NCI-H2171 (cell line): ENCODE data around the gene ZSCAN5C.
"Not testable (repeated sequence)": the region's sequence is repeated elsewhere in the genome, so short reads cannot be mapped to it uniquely, and the experiment has no call there.

Experiments
- DNase-seq: peaks from one replicate; lab custom pipeline; 2025; lab: John Stamatoyannopoulos, UW

ZSCAN5C gene

GRCh38 chr19:56193981-56194640 is 8.0 kb upstream of the ZSCAN5C start:
- no peak for DNase-seq

DNA sequence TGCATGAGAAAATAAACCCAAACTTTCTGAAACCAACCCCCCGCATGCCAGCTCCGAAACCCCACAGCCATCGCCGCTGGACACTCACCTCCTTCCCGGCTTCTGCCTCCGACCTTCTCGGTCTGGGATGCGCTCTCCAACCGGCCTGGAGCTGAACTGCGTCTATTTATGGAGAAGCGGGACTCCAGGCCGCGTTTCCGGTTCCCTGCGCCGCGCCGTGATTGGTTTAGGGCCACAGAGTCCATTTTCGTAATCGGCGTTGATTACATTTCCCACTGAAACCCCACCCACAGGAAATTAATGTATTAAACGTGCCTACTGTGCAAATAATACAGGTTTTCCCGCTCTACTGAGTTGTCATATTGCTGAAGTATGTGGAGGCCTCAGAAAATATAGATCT is 4.4 kb upstream of the ZSCAN5C start, which contains the start of gene ZSCAN5B:
ZSCAN5B (minus strand) TSS at position 138 of the 400 bp plus-strand sequence. CDS start 4,731 bp downstream, outside the sequence.
- DNase-seq: not testable (repeated sequence)

GRCh38 chr19:56199687-56200086 is 2.4 kb upstream of the ZSCAN5C start:
- no peak for DNase-seq

- DNase-seq: not testable (repeated sequence)
Observed at GRCh38 chr19:56207581-56207980, 5.5 kb downstream of the ZSCAN5C start.

DNA sequence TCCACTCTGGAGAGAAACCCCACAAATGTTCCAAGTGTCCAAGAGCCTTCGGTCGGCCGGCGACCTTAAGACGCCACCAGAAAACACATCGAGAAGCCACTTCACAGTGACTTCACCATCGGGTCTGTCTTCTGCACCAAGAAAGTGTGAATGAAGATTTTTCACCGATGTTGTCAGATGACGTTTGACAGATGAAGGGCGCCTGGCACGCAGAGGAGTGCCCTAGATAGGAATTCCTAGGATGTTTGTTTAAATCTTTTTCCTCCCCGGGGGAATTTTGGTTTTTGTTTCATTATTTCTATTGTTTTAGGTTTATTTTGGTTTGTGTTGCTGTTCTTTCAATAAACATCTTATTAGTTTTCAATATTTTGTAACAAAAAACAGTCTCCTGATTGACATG is 7.0 kb downstream of the ZSCAN5C start:
- no peak for DNase-seq

- DNase-seq: not testable (repeated sequence)
Observed at GRCh38 chr19:56210036-56210435, 8.0 kb downstream of the ZSCAN5C start.

DNA sequence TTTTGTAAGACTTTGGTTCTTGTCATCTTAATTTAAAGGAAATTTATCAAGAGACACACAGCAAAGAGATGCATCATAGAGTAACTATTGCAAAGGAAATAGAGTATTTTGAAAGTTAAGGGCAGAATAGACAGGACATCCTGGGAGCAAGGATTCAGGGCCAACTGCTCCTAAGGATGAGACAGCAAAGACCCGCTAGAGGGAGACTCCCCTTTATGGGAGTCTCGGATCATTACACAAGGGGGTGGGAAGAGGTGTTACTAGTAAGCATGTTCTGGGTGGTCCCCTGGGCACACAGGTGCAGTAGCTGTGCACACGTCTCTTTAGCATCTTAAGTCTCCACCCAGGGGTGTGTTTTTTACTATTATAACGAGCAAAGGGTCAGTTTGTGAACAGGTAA is 9.6 kb downstream of the ZSCAN5C start:
- no peak for DNase-seq

DNA sequence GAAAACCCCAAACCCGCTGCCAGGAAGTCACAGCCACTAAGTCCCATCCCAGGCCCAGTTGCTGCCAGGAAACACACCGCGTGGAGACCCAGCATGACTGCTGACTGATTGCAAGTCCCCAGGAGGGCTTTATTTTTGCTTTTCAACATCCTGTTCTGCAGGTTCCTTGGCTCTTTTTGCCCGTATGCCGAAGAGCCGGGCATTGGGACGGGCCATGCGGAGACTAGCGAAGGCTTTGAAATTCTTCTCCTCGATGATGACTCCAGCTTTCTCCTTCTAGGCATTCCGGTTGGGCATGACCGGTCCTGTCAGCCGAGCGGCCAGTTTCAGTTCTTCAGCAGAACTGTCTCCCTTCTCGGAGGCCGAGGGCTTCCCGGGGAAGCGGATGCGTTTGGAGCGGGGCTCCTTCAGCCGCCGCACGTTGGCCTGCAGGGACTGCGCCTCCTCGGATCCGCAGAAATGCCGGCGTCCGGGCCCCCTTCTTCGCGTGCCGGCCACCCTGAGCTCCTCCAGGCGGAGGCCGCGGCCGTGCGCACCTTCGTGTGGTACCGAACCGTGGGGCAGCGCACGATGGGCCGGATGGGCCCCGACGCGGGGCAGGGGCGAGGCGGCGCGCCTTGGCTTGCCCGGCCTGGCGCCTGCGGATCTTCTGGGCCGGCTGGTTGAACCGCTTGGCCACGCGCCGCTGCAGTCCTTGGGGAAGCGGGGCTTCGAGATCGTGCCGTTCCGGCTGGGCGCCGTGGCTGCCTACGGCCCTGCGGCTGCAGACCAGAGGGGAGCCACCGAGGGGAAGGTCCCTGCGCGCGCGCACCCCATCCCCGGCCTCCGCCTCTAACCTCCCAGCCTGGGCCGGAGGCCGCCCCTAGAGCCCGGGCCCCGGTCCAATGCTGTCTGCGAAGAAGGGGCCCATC is 15.2 kb downstream of the ZSCAN5C start:
- DNase-seq: no peak

- no peak for DNase-seq
Observed at GRCh38 chr19:56218961-56219360, 16.9 kb downstream of the ZSCAN5C start.

DNA sequence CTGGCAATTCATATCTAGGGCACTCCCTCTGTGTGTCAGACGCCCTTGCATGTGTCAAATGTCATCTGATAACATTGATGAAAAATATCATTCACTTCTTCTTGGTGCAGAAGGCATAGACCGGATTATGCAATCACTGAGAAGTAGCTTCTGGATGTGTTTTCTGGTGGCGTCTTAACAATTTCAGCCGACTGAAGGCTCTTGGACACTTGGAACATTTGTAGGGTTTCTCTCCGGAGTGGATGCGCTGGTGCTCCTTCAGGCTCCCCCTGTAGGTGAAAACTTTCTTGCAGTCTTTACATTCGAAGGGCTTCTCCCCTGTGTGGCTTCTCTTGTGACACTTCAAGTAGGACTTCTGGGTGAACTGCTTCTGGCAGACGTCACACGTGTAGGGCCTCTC is 19.4 kb downstream of the ZSCAN5C start:
- DNase-seq: not testable (repeated sequence)

GRCh38 chr19:56221851-56222250 is 19.8 kb downstream of the ZSCAN5C start:
- no peak for DNase-seq

GRCh38 chr19:56222901-56223300 is 20.8 kb downstream of the ZSCAN5C start:
- DNase-seq: no peak

DNA sequence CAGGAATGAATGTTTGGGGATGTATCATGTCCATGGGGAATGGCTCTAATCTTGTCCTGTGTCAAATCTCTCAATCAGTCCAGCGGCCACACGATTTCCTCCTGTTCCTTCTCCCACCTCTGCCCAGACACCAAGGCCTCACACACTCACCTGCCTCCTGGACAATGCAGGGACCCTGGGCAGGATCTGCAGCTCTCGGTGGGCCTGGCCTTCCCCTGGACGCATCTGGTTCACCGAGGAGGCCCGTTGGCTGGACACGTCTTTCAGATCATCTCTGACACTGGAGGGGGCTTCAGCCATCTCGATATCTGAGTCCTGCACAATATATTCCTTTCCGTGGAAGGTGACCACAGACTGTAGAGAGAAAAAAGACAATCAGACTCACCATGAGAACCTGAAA is 21.4 kb downstream of the ZSCAN5C start:
- DNase-seq: no peak

DNA sequence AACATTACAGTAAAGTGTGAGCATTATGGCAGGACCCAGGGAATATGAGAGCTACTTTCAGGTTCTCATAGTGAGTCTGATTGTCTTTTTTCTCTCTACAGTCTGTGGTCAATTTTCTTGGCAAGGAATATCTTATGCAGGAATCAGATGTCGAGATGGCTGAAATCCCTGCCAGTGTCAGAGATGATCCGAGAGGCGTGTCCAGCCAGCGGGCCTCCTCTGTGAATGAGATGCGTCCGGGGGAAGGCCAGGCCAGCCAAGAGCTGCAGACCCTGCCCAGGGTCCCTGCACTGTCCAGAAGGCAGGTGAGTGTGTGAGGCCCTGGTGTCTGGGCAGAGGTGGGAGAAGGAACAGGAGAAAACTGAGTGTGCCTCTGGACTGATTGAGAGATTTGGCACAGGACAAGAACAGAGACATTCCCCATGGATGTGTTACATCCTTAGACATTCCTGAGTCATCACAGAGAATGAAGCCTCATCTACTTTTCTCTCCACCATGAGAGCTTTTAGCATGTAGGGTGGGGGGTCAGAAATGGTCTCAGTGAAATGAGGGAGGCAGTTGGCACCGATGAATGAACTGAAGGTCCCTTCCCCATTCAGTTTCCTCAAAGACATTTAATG is 43.2 kb downstream of the ZSCAN5C start:
- DNase-seq: no peak

GRCh38 chr19:56245764-56246163 is 43.7 kb downstream of the ZSCAN5C start:
- not testable (repeated sequence) for DNase-seq

DNA sequence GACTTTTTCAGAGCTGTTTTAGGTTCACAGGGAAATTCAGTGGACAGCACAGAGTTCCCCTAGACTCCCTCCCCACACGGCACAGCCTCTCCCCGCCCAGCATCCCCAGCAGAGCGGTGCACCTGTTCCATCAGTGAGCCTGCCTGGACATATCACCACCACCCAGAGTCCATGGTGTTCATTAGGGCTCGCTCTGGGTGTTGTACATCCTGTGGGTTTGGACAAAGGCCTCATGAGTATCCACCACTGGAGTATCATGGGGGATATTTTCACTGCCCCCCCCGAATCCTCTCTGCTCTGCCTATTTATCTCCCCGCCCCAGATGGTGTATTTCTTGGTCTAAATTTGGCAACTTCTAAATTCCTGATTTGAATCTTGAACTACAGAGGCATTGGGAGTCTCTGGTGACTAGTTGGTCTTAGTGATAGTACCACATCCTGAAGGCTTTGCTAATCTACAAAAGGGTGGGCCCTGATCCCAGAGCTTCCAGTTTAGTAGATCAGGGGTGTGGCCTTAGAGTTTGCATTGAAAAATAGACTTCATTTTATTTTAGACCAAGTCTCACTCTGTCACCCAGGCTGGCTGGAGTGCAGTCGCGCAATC is 46.8 kb downstream of the ZSCAN5C start:
- DNase-seq: not testable (repeated sequence)

- peak; percentile 76 for DNase-seq
Observed at GRCh38 chr19:56252699-56253422, 50.8 kb downstream of the ZSCAN5C start.

DNA sequence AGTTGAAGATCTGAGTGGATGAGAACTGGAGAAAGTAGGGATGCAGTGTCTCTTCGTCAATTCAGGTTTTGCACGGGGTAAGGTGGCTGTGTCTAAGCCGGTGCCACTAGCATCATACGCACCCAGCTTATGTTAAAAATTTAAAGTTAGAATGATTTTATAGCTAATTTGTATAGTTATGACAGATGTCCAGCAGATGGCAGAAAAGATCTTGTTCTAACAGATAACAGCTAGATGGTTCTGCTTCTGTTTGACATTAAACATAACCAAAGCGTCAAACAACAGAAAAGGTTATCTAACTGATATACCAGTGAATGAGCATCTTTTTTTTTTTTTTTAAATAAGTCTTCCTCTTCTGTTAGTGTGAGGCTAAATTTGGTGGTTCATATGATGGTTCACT is 51.7 kb downstream of the ZSCAN5C start:
- peak; percentile 38 for DNase-seq

DNA sequence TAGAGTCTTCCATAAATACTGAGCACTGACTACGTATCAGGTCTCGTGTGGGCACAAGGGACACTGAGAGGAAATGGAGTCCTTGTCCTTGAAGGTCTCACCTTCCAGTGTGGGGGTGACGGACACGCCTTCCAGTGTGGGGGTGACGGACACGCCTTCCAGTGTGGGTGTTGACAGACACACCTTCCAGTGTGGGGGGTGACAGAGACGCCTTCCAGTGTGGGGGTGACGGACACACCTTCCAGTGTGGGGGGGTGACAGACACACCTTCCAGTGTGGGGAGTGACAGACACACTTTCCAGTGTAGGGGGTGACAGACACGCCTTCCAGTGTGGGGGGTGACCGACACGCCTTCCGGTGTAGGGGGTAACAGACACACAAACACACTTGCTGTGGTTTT is 56.2 kb downstream of the ZSCAN5C start:
- no peak for DNase-seq
